ENCODE results near the gene FIBP.
"Not testable (repeated sequence)": the region's sequence is repeated elsewhere in the genome, so short reads cannot be mapped to it uniquely, and the experiment has no call there.

FIBP gene

GRCh38 chr11:65849771-65850216 is 38.5 kb downstream of the FIBP start:
- DNase-seq (ENCODE audit: extremely low spot score), result no peak
- TF ChIP-seq HDGF (IDR thresholded peaks at IDR 0.05; ENCODE audit: borderline replicate concordance), result no peak
- no peak for TF ChIP-seq SP1 (IDR thresholded peaks at IDR 0.05)
- TF ChIP-seq LEF1 (IDR thresholded peaks at IDR 0.05; ENCODE audit: borderline replicate concordance), result no peak
- no peak for TF ChIP-seq ARNT (IDR thresholded peaks at IDR 0.05)
- no peak for TF ChIP-seq NFRKB (IDR thresholded peaks at IDR 0.05)
- TF ChIP-seq ZNF384 (IDR thresholded peaks at IDR 0.05), result no peak
- TF ChIP-seq SUZ12 (IDR thresholded peaks at IDR 0.05), result no peak
- TF ChIP-seq L3MBTL2 (conservative IDR thresholded peaks at IDR 0.05), result no peak
- no peak for TF ChIP-seq BHLHE40 (IDR thresholded peaks at IDR 0.05; ENCODE audit: borderline replicate concordance)
- TF ChIP-seq TARDBP (IDR thresholded peaks at IDR 0.05), result no peak
- no peak for TF ChIP-seq CTBP1 (IDR thresholded peaks at IDR 0.05; ENCODE audit: borderline replicate concordance)
- TF ChIP-seq FOXA1 (IDR thresholded peaks at IDR 0.05), result no peak
- no peak for TF ChIP-seq FOXK2 (IDR thresholded peaks at IDR 0.05)
- POLR2A ChIA-PET, result interaction anchor here (0.9 to 7.1 kb wide), 3 partner anchors 10 to 138 kb away, joined by 3 to 44 read pairs (median 5); partner anchors contain the start of genes KAT5 and MUS81
- CTCF ChIA-PET, result interaction anchor here (1.1 to 3.4 kb wide), 2 partner anchors 10 to 35 kb away, joined by 3 to 19 read pairs; partner anchors contain the start of gene MUS81

- POLR2A ChIA-PET, result interaction anchor here (0.9 to 7.1 kb wide), 3 partner anchors 11 to 138 kb away, joined by 3 to 44 read pairs (median 5); partner anchors contain the start of genes KAT5 and MUS81
- DNase-seq (ENCODE audit: extremely low spot score), result no peak
- CTCF ChIA-PET, result interaction anchor here (1.0 to 3.4 kb wide), 2 partner anchors 11 to 35 kb away, joined by 3 to 19 read pairs; partner anchors contain the start of gene MUS81
- no peak for TF ChIP-seq HDGF (IDR thresholded peaks at IDR 0.05; ENCODE audit: borderline replicate concordance)
- TF ChIP-seq ARNT (IDR thresholded peaks at IDR 0.05), result no peak
- no peak for TF ChIP-seq TARDBP (IDR thresholded peaks at IDR 0.05)
- TF ChIP-seq SP1 (IDR thresholded peaks at IDR 0.05), result no peak
- no peak for TF ChIP-seq LEF1 (IDR thresholded peaks at IDR 0.05; ENCODE audit: borderline replicate concordance)
- no peak for TF ChIP-seq ELF4 (IDR thresholded peaks at IDR 0.05)
- TF ChIP-seq CTBP1 (IDR thresholded peaks at IDR 0.05; ENCODE audit: borderline replicate concordance), result no peak
- TF ChIP-seq FOXA1 (IDR thresholded peaks at IDR 0.05), result no peak
- no peak for TF ChIP-seq PKNOX1 (IDR thresholded peaks at IDR 0.05)
- no peak for TF ChIP-seq FOXM1 (IDR thresholded peaks at IDR 0.05; ENCODE audit: borderline replicate concordance)
- TF ChIP-seq FOXK2 (IDR thresholded peaks at IDR 0.05), result no peak
- TF ChIP-seq L3MBTL2 (conservative IDR thresholded peaks at IDR 0.05), result no peak
- no peak for TF ChIP-seq ZNF384 (IDR thresholded peaks at IDR 0.05)
- no peak for TF ChIP-seq NFRKB (IDR thresholded peaks at IDR 0.05)
- no peak for TF ChIP-seq SUZ12 (IDR thresholded peaks at IDR 0.05)
Observed at GRCh38 chr11:65849366-65849765, 38.9 kb downstream of the FIBP start.

GRCh38 chr11:65848693-65849092 is 39.6 kb downstream of the FIBP start:
- DNase-seq (ENCODE audit: extremely low spot score), result not testable (repeated sequence)
- ChIA-PET POLR2A (interaction anchor here (7.1 kb wide), 1 partner anchor 11 kb away, joined by 44 read pairs; the partner anchor contains the start of gene MUS81), CTCF (interaction anchor here (0.9 to 3.4 kb wide), 4 partner anchors 11 to 143 kb away, joined by 3 to 19 read pairs (median 3); partner anchors contain the start of gene MUS81)

- POLR2A ChIA-PET, result interaction anchor here (2.1 to 7.1 kb wide), 2 partner anchors 12 to 128 kb away, joined by 4 to 44 read pairs; partner anchors contain the start of genes MUS81 and RNASEH2C
Observed at GRCh38 chr11:65847746-65848145, 40.5 kb downstream of the FIBP start.

GRCh38 chr11:65844231-65844872 is 43.9 kb downstream of the FIBP start:
- DNase-seq (ENCODE audit: extremely low spot score), result no peak
- CTCF ChIA-PET, result no interaction called here
- TF ChIP-seq ARNT (IDR thresholded peaks at IDR 0.05), result no peak
- TF ChIP-seq L3MBTL2 (conservative IDR thresholded peaks at IDR 0.05), result no peak
- TF ChIP-seq SUZ12 (IDR thresholded peaks at IDR 0.05), result no peak
- TF ChIP-seq FOXM1 (IDR thresholded peaks at IDR 0.05; ENCODE audit: borderline replicate concordance), result no peak
- TF ChIP-seq SP1 (IDR thresholded peaks at IDR 0.05), result no peak
- TF ChIP-seq FOXK2 (IDR thresholded peaks at IDR 0.05), result no peak
- TF ChIP-seq PKNOX1 (IDR thresholded peaks at IDR 0.05), result no peak
- TF ChIP-seq ZNF384 (IDR thresholded peaks at IDR 0.05), result no peak
- no peak for TF ChIP-seq TARDBP (IDR thresholded peaks at IDR 0.05)
- no peak for TF ChIP-seq BHLHE40 (IDR thresholded peaks at IDR 0.05; ENCODE audit: borderline replicate concordance)
- no peak for TF ChIP-seq FOXA1 (IDR thresholded peaks at IDR 0.05)
- TF ChIP-seq NFRKB (IDR thresholded peaks at IDR 0.05), result no peak
- TF ChIP-seq ELF4 (IDR thresholded peaks at IDR 0.05), result no peak
- TF ChIP-seq CTBP1 (IDR thresholded peaks at IDR 0.05; ENCODE audit: borderline replicate concordance), result no peak
- TF ChIP-seq HDGF (IDR thresholded peaks at IDR 0.05; ENCODE audit: borderline replicate concordance), result no peak
- no peak for TF ChIP-seq LEF1 (IDR thresholded peaks at IDR 0.05; ENCODE audit: borderline replicate concordance)
- POLR2A ChIA-PET, result interaction anchor here (1.1 kb wide), 1 partner anchor 15 kb away, joined by 5 read pairs; no protein-coding TSS in a partner anchor

More at GRCh38 chr11:65847746-65848145, 40.5 kb downstream of the FIBP start:
- DNase-seq (ENCODE audit: extremely low spot score), result no peak
- TF ChIP-seq L3MBTL2 (conservative IDR thresholded peaks at IDR 0.05), result no peak
- no peak for TF ChIP-seq SP1 (IDR thresholded peaks at IDR 0.05)
- TF ChIP-seq FOXK2 (IDR thresholded peaks at IDR 0.05), result no peak
- no peak for TF ChIP-seq ZNF384 (IDR thresholded peaks at IDR 0.05)
- no peak for TF ChIP-seq SUZ12 (IDR thresholded peaks at IDR 0.05)
- TF ChIP-seq ARNT (IDR thresholded peaks at IDR 0.05), result no peak
- TF ChIP-seq FOXA1 (IDR thresholded peaks at IDR 0.05), result no peak
- TF ChIP-seq BHLHE40 (IDR thresholded peaks at IDR 0.05; ENCODE audit: borderline replicate concordance), result no peak
- TF ChIP-seq PKNOX1 (IDR thresholded peaks at IDR 0.05), result no peak
- no peak for TF ChIP-seq FOXM1 (IDR thresholded peaks at IDR 0.05; ENCODE audit: borderline replicate concordance)
- no peak for TF ChIP-seq TARDBP (IDR thresholded peaks at IDR 0.05)
- TF ChIP-seq NFRKB (IDR thresholded peaks at IDR 0.05), result no peak
- no peak for TF ChIP-seq ELF4 (IDR thresholded peaks at IDR 0.05)
- TF ChIP-seq CTBP1 (IDR thresholded peaks at IDR 0.05; ENCODE audit: borderline replicate concordance), result no peak
- TF ChIP-seq LEF1 (IDR thresholded peaks at IDR 0.05; ENCODE audit: borderline replicate concordance), result no peak
- TF ChIP-seq HDGF (IDR thresholded peaks at IDR 0.05; ENCODE audit: borderline replicate concordance), result no peak
- CTCF ChIA-PET, result interaction anchor here (1.2 kb wide), 1 partner anchor 142 kb away, joined by 3 read pairs; no protein-coding TSS in a partner anchor

Data from HEK293T (cell line).